Activated gamma-delta T cell (primary cell): ENCODE measurements around the gene HHEX.
A peak's percentile ranks its signal among the peaks of the same experiment; 100 is the strongest.
"Not testable (repeated sequence)": the region's sequence is repeated elsewhere in the genome, so short reads cannot be mapped to it uniquely, and the experiment has no call there.

Experiments used
- DNase-seq: peaks from one replicate; lab custom pipeline; 2025; lab: John Stamatoyannopoulos, UW
- total RNA-seq, 2 donors: gene quantifications; one replicate each; lab custom pipeline; 2026; lab: John Stamatoyannopoulos, UW

HHEX gene
- 3.9 to 12.9 reads per million in 2 donors for total RNA-seq

DNA sequence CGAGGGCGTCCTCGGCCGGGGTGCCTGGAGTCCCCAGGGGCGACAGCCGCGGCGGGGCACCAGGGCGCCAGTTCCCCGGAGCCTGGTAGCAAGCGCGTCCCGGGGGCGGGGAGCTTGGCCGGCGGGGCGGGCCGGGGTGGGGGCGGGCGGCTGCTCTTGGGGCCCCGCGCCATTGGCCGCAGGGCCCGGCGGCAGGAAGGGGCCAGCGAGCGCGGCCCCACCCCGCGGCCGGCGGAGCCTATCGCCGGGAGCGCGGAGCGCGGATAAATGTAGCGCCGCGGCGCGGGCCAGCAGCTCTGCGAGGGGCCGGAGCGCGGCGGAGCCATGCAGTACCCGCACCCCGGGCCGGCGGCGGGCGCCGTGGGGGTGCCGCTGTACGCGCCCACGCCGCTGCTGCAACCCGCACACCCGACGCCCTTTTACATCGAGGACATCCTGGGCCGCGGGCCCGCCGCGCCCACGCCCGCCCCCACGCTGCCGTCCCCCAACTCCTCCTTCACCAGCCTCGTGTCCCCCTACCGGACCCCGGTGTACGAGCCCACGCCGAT lies at the start of gene HHEX:
Gene HHEX, plus strand, starts transcription at position 293 of the 548 bp plus-strand sequence. Its CDS starts 32 bp downstream, at position 325.
- peak; percentile 48 for DNase-seq

DNA sequence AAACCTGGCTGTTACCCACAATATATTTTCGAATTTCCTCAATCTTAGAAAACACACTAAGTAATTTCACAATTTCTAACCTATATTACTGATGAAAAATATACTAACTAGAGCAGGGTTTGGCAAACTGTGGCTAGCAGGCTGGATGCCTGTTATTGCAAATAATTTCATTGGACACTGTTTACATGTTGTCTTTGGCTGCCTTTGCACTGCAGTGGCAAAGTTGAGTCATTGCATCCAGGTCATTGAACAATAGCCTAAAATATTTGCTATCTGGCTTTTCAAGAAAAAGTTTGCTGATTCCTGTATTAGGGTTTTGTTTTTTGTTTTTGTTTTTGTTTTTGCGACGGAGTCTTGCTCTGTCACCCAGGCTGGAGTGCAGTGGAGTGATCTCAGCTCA lies 49.6 kb upstream of the HHEX start:
- DNase-seq = no peak

DNA sequence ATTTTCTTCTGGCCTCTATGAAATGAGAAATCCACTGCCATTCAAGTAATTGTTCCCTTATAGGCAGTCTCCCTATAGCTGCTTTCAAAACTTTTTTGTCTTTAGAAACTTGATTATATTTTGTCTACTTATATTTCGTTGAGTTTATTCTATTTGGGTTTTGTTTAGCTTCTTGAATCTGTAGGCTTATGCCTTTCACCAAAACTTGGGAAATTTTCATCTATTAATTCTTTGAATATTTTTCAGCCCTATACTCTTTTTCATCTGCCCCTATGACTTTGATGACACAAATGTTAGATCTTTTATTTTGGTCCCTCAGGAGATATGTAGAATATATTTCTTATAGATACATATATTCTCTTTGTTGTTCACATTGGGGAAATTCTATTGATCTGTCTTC lies 48.3 kb upstream of the HHEX start:
- no peak for DNase-seq

DNA sequence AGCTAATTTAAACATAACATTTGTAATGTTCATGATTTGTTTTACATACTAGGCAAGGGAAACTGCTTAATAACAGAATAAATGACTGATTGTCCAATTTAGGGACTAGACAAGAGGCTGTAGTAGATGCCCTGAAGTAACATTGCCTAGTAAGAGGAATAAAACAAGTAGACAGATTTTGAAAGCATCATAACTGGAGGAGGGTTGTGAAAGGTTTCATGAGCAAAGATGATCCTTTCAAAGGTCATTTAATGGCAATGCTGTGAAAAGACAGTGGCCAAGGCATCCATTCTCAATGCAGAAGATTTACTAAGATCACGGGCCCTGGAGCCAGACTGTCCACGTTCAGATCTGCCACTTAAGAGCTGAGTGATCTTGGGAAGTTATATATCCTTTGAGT lies 44.8 kb upstream of the HHEX start:
- DNase-seq = no peak

DNA sequence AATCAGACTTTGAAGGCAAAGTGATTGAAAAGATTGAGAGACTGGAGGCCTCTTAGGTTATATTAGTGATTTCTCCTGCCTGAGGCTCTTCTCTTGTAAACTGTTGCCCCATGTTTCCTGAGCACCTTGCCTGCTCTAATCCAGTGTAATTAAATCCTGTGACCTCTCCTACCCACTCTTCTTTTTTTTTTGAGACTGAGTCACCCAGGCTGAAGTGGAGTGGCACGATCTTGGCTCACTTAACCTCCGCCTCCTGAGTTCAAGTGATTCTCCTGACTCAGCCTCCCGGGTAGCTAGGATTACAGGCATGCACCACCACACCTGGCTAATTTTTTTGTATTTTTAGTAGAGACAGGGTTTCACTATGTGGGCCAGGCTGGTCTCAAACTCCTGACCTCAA lies 38.9 kb upstream of the HHEX start:
- not testable (repeated sequence) for DNase-seq

DNA sequence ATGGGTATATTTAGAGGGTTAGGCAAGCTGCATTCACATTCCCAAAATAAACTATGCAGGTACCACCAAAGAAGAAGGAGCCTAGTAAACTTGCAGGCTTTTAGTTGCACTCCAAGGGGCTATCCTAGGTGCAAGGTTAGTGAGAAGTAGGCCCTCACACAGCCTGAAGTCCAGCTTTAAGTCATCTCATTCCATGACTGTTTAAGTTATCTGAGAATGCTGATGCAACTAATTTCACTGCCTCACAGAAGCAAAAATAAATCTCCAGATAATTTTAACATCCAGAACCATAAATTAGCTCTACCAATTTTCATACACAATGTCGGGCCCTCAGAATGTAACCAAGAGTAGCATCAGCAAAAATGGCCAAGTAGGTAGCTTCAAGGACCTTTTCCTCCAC lies 34.3 kb upstream of the HHEX start:
- no peak for DNase-seq

DNA sequence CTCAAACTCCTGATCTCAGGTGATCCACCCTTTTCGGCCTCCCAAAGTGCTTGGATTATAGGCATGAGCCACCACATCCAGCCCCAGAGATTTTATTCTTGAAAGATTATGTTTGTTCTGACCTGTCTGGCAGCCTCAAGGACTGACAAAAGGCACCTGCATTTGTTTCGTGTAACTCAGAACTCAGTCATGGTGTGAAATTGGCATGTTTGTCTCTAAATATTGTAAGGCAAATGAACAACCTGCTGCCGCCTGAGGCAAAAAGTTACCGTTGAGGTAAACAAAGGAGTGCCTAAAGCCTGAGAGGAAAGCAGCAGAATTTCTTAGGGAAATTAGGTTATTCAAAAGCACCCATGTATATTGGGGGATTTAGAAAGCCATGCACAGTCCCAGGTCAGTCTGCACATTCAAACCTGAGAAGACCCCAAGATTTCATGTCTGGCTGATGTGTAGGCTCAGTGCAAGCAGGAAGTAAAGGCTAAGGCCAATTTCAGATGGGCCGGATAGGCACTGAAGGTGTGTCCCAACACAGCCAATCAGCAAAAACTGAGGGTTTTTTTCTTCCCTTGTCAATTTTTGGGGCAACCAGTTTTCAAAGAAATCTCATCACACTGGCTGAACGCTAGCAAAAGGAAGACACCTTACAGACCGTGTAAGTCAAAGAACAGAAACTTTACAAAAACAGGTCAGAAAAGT lies 33.3 kb upstream of the HHEX start:
- DNase-seq = no peak

DNA sequence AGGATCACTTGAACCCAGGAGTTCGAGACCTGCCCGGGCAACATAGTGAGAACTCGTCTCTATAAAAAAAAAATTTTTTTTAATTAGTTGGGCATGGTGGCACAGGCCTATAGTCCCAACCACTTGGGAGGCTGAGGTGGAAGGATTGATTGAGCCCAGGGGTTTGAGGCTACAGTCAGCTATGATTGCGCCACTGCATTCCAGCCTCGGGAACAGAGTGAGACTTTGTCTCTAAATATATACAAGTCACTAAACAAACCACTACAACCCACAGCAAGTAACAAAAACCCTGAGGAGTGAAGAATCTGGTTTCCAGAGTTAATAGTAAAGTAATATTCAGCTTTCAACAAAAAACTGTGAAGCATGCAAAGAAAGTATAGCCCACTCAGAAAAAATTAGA lies 32.7 kb upstream of the HHEX start:
- DNase-seq = no peak

DNA sequence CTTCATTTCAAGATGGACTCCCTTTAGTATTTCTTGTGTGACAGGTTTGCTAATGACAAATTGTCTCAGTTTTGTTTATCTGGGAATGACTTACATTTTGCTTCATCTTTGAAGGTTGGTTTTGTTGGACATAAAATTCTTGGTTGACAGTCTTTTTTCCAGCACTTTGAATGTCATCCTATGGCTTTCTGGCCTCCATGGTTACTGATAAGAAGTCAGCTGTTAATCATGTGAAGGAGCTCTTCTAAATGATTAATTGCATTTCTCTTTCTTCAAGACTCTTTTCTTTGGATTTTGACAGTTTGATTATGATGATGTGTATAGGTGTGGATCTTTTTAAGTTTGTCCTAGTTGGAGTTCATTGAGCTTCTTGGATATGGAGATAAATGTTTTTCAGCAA lies 26.9 kb upstream of the HHEX start:
- DNase-seq = no peak

DNA sequence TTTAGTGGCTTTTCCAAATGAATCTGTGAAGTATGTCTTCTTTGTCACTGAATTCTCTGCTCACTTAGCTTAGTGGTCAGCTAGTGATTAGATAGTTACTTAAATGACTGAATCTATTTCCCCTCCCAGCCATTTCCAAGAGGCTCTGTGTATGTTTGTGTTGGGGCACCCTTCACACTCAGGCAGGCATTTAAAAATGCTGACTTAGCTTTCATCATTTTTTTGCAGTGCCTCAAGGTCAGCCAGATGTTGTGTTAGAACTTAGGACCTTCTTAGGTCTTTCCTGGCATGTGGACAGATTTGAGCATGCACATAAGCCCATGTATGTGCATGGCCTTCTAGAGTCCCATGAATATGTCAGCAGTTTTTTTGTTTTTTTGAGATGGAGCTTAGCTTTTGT lies 25.4 kb upstream of the HHEX start:
- DNase-seq = no peak

DNA sequence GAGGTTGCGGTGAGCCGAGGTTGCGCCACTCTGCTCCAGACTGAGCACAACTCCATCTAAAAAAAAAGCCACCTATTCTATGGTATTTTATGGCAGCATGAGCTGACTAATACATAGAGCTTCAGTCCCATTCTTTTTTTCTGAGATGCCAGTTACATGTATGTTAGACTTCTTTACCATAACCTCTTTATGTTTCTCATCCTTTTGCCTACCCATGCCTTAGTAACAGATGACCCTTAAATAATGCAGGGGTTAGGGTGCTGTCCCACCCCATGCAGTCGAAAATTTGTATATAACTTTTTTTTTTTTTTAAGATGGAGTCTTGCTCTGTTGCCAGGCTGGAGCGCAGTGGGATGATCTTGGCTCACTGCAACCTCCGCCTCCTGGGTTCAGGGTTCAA lies 22.7 kb upstream of the HHEX start:
- DNase-seq = no peak

DNA sequence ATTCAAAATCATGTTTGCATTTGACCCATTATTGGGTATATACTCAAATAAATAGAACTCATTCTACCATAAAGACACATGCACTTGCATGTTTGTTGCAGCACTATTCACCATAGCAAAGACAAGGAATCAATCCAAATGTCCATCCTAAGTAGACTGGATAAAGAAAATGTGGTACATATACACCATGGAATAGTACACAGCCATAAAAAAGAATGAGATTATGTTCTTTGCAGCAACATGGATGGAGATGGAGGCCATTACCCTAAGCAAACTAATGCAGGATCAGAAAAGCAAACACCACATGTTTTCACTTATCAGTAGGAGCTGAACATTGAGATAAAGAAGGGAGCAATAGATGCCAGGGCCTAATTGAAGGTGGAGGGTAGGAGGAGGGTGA lies 12.0 kb upstream of the HHEX start:
- no peak for DNase-seq

DNA sequence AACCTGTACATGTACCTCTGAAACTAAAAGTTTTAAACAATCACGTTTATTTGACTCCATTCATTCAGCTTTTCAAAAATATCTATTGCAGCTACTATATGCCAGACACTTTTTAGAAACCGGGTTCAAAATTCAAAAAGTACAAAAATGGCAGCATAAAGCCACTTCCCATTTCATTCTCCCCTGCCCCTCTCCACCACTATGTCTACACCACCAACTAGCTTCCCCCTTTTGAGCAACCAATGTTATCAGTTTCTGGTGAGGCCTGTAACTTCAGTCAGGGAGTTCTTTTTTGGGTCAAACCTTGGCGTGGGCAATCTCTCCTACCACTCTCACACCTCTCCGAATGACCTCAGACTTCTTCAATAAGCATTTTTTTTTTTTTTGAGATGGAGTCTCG lies 11.5 kb upstream of the HHEX start:
- no peak for DNase-seq

DNA sequence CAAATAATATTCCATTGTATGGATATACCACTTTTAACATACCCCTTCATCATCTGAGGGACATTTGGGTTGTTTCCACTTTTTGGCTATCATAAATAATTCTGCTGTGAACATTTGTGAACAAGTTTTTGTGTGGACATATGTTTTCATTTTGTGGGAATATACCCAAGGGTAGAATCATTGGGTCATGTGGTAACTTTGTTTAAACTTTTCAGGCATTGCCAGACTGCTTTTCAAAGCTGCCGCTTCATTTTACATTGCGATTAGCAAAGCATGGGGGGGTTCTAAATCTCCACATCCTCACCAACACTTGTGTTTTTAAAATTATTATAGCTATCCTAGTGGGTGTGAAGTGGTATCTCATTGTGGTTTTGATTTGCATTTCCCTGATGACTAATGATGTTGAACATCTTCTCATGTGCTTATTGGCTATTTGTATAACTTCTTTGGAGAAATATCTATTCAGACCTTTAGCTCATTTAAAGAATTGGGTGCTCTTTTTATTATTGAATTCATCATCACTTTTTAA lies 8.4 kb upstream of the HHEX start:
- no peak for DNase-seq

DNA sequence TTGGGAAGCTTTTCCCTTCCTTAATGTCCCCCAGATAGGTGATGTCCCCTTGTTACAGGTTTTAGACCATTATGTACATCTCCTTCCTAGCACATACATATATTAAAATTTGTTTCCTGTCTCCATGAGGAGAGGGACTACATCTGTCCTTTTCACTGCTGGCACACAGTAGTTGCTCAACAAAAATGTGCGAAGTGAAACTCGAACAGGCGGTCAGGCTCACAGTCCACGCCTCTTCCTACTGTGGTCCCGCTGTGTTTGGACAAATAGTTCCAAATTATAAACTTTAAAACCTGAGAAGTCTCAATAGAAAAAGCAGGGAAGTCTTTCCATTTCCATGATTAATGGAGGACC lies 1.2 kb upstream of the HHEX start:
- no peak for DNase-seq

DNA sequence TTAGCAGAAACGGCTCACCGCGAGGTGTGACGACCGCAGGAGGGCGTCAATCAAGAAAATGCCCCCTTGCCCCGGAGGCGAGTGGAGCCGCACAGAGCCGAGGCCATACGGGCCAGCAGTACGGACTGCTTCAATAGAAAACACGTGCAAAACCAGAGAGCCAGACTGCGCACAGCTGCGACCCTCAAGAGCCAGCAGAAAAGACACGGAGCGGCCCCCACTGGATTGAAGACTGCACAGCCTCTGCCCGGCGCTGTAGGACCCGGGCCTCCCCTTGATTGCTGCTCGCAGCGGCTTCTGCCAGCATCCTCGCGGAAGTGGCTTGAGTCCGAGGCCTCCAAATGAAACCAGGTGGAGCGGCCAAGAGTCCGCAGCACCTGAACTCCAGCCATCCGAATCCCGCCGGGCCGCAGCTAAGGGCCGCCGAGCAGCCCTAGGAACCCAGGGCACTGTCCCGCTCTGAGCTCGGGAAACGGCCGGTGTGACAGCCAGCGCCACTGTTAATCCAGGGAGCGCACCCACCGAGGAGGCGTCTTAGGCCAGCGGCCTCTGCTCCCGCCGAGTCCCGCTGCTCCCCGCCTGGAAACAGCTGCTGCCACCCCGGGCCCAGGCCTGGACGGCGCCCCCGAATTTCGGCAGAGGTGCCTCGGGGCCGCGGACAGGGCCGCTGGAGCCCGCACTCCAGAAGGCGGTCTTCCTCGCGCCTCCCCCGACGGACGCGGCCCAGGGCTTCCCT lies 660 bp upstream of the HHEX start:
- DNase-seq = no peak

DNA sequence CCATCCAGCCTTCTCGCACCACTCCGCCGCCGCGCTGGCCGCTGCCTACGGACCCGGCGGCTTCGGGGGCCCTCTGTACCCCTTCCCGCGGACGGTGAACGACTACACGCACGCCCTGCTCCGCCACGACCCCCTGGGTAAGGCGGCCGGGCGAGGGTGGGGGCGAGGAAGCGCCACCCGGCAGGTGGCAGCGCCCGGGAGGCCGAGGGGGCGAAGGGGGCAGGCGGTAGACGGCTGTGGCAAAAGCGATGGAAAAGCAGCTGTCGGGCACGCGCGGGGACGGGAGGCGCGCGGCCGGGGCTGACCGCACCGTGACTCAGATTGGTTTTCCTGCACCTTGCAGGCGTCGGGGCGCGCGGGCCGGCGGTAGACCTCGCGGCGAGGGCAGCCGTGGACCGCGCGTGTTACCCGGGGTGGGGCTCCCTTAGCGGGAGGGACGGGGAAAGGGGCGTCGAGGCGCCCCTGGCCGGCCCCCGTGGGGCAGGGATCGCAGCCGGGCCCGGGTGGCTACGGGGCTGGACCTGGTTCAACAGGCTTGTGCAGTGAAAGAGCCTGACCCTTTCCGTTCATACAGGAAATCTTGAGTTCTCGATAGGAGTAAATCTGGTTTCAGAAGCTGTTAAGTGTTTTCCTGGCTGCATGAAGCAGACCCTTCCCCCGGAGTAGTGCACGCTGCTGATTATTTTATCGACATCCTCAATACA lies 608 bp downstream of the HHEX start:
- DNase-seq = peak; percentile 64

DNA sequence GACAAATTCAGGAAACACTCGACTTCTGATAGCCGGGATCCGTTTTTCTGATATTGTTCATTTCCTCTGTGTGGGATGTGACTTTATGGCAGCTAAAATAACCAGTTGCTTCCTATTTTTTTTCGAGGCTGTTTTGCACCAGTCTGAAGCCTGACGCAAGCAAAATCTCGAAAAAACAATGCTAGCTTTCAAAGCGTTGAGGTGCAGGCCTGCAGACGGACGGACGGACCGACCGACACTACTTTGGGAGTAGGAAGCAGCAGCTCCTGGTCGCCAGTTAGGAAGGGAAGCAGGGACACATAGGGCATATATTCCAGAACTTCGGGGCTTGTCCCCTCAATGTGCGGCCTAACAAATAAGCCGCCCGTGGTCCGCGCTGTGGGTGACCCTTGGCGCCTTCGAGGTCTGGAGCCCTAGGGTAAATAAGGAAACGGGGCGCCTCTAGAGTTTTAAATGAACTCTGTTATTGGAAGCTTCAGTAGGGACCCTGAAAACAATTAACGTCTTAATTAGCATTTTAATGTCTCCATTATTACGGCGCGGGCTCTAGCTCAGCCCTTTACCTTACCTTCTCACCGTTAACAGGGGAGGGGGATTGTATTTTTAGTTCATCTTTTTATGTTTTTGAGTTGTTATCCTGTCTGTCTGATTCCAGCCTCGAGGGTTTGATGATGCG lies 1.3 kb downstream of the HHEX start:
- no peak for DNase-seq

DNA sequence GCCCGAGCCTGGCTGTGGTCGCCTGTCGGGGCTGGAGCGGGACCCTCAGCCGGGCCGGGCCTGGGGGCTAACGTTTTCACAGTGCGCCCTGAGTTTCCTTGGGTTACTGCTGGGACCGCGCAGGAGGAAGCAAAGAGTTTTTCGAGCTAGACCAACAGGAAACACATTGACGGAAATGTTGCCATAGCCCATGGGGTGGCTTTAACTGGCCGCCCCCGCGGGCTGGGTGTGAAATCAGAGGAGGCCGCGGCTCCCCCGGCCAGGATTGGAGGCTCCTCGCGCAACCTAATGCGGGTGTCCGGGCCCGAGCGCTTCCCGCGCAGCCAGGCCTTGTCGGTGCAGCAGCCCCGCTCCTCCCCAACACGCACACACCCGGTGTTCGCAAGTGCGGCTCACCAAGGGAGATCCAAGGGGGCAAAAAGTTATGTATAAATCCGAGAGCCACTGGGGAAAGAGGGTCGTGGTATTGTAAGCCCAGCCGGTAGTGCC lies 1.9 kb downstream of the HHEX start:
- DNase-seq = peak; percentile 15

DNA sequence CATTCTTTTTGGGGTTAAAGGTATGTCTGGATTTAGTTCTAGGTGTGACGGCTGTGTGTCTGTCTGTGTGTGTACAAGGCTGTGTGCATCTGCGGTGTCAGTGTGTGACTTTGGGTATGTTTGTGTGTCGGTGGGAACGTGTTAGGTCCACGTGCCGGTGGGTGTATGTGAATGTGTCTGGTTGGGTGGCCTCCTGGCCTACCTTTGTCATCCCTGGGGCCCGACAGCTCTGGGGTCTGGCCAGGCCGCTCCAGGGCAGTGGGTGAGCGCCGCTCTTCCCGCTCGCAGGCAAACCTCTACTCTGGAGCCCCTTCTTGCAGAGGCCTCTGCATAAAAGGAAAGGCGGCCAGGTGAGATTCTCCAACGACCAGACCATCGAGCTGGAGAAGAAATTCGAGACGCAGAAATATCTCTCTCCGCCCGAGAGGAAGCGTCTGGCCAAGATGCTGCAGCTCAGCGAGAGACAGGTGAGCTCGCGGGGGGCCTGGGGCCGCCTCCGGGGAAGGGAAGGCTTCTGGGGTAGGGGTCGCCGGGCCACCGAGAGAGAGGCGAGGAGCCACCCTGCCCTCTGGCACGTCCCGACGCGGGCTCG lies 2.4 kb downstream of the HHEX start:
- no peak for DNase-seq
